Fibroblast of skin of abdomen (primary cell): ENCODE measurements around the gene ITPA.
"Not testable (repeated sequence)": the region's sequence is repeated elsewhere in the genome, so short reads cannot be mapped to it uniquely, and the experiment has no call there.

ENCODE experiments used
- DNase-seq: peaks from one replicate; pipeline ENCODE4 v3.0.0-alpha.2; 2013

The ITPA gene

DNA sequence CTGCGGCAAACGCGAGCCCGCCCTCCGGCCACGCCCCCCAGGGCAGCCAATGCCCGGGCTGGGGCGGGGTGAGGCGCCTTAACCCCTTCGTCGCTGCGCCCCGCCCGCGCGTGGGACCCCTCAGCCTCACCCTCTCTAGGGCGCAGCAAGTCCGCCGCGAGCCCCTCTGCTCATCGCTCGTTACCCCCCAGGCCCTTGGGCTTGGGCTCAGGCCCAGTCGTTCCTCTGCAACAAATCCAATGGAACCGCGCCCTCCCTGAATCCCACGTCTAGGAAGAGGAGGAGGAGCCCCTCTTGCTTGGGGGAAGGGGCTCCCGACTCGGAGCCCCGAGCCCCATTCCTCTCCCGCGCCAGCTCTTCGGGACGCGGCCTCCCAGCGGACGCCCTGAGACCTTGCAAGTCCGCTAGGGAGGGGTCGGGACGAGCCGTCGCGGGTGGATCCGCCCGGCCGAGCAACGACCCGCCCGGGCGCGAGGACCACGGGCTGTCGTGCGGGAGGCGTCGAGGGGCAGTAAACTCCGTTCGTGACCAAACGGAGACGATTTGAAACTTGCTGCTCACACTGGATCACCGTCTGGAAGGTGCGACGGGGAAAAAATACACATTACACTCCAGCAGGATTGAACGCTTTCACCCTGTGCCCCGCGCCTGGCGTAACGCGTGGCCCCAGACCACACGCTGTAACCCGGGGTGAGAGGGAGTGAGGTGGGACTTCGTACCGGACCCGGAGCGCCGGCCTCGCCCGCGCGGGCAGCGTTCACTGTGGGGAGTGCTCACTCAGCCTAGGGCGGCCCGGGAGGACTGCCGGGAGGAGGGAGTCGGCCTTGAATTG, 35.5 kb upstream of the ITPA start:
- DNase-seq = peak; percentile 81

DNA sequence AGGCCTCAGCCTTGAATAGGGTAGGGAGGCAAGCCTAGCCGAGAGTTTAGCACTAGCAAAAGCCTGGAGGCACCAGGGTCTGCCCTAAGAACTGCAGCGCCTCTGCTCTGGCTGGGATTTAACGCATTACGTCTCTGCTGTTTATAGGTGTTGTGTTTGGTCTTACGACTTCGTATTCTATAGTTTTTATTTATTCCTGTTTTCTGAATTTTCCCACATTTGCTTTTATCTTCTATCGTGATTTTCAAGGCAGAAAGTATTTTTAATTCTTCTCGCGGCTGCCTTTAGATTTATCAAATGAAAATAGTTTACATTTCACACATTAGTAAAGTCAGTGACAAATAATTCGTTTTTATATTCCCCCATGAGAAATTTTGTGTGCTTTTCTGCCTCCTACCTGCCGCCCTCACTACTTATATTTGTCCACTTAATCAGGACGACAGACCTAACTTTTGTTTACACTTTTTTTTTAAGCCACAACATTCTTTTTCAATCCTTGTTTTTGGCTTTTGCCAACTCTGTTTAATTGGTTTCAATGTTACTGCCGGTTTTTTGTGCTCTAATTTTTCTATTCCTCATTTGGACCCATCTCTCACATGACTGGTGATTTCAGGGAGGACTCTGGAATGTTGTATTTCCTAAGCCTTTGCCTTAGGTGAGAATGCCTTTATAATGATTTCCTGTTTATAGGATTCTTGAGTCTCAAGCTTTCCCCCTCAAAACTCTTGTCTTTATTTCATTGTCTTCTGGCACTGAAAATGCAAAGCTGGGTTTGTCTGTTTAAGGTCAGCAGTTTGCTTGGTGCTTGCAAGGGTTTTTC, 34.6 kb upstream of the ITPA start:
- no peak for DNase-seq

DNA sequence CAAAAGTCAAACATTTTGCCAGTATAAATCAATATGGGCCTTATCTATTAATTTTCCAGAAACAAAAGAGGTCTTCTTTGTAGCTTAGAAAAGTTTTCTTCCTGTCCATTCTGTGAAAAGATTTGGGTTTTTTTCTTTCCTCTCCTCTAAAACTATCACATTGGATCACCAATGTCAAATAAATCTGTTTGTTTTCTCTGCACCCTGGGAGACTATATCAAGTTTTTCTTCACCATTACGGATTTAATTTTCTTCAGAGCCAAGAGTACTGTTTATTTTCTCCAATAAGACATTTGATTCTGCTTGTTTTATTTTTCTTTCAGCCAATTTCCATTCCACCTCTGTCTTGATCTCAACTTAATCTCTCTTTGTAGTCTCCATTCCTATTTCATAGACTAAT, 34.0 kb upstream of the ITPA start:
- DNase-seq = no peak

DNA sequence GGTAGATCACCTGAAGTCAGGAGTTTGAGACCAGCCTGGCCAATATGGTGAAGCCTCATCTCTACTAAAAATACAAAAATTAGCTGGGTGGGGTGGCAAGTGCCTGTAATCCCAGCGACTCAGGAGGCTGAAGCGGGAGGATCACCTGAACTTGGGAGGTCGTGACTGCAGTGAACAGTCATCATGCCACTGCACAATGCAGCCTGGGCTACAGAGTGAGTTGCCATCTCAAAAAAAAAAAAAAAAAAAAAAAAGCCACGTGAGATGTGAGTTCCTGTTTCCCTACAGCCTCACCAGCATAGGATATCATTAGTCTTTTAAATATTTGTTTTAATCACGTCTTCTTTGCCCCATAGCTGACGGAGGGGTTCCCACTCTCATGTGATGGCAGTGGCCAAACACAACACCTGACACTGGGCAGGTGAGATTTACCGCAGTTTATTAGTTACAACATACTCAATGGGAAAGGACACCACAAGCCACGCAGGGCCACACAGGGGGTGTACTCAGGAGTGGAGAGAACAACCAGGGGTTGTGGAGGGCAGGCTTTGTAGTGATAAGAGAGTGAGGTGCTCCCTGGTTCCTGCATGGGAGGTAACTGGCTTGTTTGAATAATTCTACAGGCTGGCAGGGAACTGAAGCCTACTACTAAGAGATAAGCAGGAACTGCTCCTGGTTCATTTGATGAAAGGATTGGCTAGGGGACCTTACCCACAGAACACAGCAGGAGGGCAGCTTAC, 31.4 kb upstream of the ITPA start:
- DNase-seq = no peak

DNA sequence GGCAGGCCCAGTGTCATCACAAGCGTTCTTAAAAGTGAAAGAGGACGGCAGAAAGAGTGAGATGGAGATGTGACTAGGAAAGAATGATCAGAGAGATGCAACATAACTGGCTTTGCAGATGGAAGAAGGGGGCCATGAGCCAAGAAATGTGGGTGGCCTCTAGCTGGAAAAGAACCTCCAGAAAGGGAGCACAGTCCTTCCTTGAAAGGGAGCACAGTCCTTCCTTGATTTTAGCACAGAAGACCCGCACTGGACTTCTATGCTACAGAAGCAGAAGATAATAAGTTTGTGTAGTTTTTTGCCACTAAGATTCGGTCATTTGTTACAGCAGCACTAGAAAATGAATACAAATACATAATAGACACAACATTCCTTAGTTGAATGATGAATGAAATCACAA, 29.0 kb upstream of the ITPA start:
- no peak for DNase-seq

DNA sequence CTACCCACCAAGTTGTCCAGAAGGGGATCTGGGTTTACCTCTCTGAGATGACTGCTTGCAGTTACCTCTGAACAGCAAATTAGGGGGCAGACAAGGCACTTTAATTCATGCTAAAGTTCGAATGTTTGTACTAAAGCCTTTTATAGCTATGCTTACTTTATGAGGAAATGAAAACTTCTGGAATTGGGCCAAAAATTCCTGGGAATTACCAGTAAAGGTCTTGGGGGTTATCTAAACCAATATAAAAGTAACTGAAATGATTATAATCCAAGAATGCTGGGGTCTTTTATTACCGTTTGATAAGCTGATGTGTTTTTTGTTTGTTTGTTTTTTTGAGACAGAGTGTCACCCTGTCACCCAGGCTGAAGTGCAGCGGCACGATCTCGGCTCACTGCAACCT, 28.0 kb upstream of the ITPA start:
- DNase-seq = no peak

DNA sequence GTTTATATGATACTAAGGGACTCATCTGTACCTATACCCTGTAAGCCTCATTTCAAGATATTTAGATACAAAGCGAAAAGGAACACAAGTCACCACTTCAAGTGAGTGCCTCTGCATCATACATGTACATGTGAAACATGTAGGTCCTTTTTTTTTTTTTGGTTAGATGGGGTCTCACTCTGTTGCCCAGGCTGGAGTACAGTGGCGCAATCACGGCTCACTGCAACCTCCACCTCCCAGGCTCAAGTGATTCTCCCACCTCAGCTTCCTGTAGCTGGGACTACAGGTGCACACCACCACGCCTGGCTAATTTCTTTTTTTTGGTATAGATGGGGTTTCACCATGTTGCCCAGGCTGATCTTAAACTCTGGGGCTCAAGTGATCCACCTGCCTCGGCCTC, 26.9 kb upstream of the ITPA start:
- not testable (repeated sequence) for DNase-seq

DNA sequence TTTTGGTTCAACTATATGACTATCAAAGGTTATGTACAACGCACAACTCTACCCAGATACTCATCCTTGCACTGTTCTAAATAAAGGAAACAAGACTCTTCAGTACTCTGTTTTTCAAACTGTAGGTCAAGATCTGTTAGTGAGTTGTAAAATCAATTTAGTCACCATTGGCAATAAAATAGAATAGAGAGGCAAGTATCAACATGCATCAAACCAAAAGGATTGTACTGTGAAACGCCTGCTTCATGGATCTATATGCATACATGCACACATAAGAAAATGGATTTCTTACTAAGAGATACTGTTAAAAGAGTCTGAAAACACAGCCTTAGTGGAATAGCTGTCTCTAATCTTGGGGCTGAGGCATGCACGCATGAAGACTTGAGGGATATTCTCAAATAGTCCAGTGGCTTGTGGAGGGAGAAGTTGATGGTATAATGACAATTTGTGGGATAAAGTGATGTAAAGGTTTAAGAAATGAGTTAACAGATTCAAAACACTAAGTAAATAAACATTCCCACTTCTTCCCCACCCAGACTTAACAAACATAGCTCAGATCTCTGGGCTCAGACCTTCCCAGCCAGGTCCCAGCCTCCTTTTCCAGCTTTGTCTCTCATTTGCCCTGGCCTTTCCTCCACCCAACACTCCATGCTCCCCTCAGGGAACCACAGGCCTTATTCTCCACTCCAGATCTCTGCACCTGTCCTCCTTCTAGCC, 25.2 kb upstream of the ITPA start:
- DNase-seq = no peak

DNA sequence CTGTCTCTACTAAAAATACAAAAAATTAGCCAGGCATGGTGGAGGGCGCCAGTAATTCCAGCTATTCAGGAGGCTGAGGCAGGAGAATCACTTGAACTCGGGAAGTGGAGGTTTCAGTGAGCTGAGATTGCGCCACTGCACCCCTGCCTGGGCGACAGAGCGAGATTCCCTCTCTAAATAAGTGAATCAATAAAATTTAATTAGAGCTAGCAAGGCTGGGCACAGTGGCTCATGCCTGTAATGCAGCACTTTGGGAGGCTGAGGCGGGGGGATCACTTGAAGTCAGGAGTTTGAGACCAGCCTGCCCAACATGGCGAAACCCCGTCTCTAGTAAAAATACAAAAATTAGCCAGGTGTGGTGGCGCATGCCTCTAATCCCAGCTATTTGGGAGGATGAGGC, 21.4 kb upstream of the ITPA start:
- DNase-seq = not testable (repeated sequence)

DNA sequence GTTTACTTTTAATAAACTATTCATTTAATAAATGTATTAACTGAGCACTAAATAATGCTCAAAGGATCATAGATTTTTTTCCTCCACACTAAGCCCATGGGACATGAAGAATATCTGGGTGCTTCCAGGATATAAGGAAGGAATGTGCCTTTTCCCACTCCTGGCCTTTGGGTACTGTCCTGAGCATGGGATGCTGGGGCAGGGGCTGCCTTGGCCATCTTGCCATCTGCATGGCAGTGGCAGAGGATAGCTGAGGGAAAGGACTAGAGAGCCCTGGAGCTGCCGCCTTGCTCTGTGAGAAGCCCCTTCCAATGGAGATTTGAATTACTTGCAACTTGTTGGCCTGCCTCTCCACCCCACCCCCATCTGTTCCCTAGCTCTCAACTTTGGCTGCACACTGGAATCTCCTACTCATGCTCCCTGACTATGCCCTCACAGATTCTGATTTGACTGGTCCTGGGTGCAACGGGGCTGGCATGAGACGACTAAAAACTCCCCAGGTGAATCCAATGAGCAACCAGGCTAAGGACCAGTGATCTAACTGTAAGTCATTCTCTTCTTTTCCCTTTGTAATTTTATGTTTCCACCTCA, 20.4 kb upstream of the ITPA start:
- no peak for DNase-seq

DNA sequence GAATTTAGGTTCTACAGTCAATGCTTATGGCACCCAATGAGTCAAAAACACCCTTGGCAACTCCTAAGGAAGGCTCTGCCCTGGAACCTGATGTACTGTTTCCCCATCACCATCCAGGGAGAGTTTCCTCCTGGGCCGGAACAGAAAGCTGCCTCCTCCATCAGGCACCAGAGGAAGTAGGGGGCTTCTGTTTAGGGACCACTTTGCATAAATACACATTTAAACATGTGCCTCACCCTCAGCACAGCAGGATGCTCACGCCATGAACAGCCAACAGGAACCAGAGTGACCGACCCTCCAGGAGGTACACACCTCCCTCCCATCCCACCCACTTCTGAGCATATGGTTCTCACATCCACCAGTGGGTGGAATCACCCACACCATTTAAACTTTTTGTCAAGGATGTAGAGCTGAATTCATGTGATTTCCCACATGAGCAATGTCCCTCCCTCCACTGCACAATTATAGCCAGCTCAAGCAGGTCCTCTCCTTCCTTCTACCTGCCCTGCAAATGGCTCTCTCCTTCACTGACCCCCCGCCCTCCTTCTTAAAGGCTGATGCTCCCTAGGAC, 19.7 kb upstream of the ITPA start:
- DNase-seq = no peak

DNA sequence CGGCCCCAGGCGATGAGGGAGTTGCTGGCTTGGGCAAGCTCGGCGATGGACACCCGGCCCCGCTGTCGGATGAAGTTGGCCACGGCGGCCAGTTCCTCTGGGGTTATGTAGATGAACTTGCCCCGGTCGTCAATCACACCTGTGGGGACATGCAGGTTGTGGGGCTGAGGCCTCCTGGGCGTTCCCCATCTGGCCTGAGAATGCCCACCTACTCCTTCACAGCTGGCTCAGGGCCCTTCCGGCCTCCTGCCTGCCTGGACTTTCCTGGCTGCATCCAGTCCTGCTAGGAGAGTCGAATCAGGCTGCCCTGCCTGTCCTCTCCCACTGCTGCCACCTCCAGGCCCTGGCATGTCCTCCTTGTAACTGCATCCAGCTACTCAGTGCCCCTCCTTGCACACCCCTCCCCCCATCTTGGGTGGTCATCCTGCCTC, 18.6 kb upstream of the ITPA start:
- DNase-seq = no peak

DNA sequence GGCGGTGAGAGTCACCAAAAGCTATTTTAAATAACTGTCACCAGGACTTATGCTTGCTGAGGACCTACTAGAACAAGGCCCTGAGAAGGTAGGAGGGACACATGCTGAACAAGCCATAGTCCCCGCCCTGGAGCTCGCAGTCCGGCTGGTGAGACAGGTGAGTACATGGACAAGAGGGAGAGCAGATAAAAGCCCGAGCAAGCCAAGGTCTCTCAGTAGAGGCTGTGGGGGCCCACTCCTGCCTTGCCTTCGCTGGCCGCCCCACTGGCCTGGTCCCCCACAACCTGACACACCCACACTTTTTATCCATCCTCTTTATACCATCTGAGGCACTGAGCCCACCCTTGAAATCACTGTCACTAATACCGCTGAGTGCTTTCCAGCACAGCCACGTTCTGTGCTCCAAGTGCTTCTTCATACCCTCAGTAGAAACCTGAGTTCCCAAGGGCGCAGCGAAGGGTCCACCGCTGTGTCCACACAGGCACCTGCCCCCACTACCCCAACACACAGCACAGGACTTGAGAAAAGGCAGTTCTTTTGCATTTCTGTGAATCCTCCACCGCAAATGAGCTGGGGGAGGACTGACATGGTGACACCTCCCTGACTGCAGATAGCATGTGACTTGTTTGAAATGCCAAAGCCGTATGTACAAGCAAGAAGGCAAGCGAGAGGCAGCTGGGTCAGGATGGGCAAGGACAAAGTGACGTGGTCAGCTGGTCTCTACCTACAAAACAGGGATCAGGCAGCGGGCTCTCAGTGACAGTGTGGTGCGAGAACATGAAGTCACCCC, 16.9 kb upstream of the ITPA start:
- DNase-seq = no peak

DNA sequence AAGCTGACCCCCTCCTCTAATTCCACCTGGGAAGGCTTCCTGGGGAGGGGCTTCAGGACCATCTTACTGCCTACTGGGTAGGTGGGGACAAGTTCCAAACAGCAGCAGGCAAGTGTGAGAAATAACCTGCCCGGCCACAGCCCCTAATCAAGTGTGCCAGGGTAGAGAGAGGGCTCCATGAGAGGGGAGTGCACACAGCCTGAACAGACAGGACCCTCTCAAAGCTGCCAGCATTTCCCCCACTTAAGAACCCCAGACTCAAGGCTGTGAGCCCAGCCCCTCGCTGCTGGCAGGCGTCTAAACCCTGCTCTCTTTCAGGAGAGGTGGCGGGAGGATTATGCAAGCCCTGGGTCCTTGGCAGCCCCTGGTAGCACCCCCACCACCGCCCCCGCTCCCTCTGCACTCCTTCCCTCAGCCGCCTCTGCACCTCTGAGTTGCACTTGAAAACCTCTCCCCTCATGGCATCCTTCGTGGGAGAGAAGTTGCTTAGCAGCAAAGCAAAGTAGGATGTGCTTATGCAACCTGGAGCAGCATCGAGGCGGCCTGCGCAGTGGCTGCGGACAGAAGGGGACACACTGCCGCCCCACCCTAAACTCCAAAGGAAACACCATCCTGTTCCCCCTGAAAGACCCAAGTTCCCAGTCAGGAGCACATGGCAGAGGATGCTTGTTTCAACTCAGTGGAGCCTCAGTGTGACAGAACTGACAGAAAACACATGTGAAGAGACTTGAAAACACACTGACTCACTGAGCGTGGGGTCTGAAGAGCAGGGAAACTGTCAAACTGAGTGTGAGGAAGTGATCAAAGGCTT, 15.3 kb upstream of the ITPA start:
- DNase-seq = no peak

DNA sequence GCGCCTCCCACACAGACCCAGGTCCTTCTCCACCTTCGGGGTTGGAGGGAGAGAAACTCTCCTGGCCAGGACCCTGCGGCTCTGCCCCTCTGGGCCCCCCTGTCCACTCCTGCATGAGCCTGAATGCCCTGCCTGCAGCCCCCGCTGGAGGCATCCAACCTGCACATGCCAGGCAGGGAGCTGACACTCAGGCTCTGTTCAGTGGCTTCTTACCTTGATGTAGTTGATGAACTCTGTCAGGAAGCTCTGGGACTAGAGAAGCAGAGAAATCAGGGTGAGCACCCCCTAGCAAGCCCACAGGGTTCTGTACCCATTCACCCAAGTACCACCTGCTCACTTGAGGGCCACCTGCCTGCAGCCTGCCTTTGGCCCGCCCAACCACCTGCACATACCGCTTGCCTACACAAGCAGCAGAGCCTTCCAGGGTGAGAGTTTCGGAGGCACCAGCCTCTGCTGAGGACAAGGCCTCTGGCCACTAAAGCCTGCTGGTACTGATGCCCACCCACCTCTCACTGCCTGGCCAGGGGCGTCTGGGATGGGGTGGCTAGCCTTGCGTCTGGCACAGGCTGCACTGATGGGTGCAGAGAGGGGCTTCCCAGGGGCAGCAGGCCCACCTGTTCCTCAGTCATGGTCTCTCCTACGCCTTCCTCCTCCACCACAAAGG, 14.5 kb upstream of the ITPA start:
- no peak for DNase-seq

DNA sequence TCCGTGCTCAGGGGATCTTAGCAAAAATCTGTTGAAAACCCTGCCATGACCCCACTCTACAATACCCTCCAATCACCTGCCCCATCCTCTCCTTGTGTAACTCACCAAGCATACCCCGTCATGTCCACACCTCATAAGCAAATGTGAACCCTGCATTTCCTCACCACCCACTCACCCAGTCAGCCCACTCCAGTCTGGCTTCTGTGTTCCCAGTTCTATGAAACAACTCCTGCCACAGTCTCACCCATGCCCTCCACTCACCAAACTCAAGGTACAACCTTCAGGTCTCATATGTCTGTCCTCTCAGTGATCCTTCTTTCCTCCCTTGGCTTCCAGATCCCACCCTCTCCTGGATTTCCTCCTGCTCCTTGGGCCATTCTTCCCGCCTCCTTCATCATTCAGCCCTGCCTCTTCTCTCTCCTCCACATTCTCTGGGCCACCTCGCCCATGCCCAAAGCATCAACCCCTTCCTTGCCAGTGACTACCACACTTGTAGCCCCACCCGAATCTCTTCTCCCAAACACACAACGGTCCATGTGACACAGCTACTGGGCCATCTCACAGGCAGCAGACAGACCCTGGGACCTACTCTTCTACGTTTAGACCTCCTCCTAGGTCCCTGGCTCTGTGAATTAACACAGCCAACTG, 13.6 kb upstream of the ITPA start:
- DNase-seq = no peak

DNA sequence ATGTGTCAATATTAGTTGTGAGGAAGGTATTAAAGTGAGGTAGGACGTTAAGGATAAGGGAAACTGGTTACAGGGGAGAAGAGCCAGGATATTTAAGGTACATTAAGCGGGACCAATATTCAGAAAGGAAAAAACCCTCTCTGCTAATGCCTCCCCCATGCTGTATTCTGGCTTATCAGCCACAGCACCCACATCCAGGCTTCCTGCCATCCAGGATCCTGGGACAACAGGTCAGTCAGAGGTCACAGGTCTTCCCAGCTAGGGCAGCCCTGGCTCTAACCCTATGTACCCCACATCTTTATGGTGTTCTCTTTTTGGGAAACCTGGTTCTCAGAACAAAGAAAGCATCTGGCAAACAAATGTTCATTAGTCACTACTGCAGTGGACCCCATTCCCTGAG, 10.1 kb upstream of the ITPA start:
- no peak for DNase-seq

DNA sequence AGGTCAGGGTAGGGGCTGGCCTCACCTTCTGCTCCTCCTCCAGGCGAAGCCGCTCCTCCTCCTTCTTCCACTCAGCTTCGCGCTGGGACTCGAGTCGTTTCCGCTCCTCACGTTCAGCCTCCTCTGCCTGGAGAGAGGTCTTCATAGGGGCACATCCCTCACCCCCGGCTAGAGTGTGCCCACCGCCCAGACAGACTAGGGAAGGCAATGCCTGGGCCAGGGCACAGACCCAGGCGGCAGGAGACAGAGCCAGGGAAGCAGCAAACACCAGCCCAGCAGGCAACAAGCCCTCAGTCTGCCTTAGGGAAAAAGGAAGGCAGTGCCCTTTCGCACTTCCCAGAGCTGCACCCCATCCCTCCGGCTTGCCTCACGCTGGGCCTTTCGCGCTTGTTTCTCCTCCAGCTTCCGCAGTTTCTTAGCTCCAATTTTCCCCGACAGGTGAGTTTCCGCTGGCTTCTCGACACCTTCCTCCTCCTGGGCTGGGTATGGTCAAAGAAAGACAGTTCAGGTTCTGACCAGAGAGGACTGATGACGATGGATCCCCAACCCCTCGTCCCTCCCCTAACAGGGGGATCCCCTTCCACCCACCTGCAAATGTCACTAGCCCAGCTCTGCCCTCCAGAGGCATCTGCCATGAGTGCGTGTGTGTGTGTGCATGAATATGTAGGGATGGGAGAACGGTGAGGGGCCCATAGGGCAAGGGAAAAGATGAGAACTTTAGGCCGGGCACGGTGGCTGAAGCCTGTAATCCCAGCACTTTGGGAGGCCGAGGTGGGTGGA, 9.1 kb upstream of the ITPA start:
- DNase-seq = no peak
